Fibroblast of lung (primary cell): Measurements from ENCODE around the gene ITIH6. TPM values are rescaled to one million over a fixed set of nuclear protein-coding genes. Genes with fewer than 3 reads are reported as not detected.
"Not testable (repeated sequence)": the region's sequence is repeated elsewhere in the genome, so short reads cannot be mapped to it uniquely, and the experiment has no call there.

Source experiments
- DNase-seq, 2 donors: peaks; one replicate each; pipeline versions ENCODE4 v3.0.0 to v3.0.0-alpha.2; 2010; ENCODE audit warnings: low read depth in 2 of 2
- H2AFZ ChIP-seq: 2 replicates; pipeline ENCODE4 v1.5.1; 2012; ENCODE audit warnings: low read length, control low read depth, inconsistent platforms
- H3K27ac ChIP-seq: 2 replicates; pipeline ENCODE4 v1.5.1; 2011; ENCODE audit warnings: low read length, control low read depth; ENCODE audit not compliant: insufficient read depth
- H3K27me3 ChIP-seq: 2 replicates; pipeline ENCODE4 v1.5.1; 2011; ENCODE audit warnings: mild to moderate bottlenecking, low read length; ENCODE audit not compliant: control insufficient read depth, insufficient read depth
- H3K36me3 ChIP-seq: 2 replicates; pipeline ENCODE4 v1.5.1; 2011; ENCODE audit warnings: low read length; ENCODE audit not compliant: control insufficient read depth, insufficient read depth
- H3K4me1 ChIP-seq: 2 replicates; pipeline ENCODE4 v1.5.1; 2011; ENCODE audit warnings: low read length; ENCODE audit not compliant: control insufficient read depth, insufficient read depth; ENCODE audit errors: extremely low read depth
- H3K4me2 ChIP-seq: 2 replicates; pipeline ENCODE4 v1.5.1; 2011; ENCODE audit warnings: low read length, control low read depth; ENCODE audit not compliant: insufficient read depth; ENCODE audit errors: extremely low read depth
- H3K4me3 ChIP-seq, 4 experiments: fragments of 200-600 bp in 1 of 4; sonication (generic) in 1 of 4; replicated peaks in 1 of 4; 2 replicates each; pipeline ENCODE4 v1.5.1; 2011 to 2016; ENCODE audit warnings: low read length in 4 of 4, low read depth in 3 of 4, mild to moderate bottlenecking in 3 of 4, control low read depth in 2 of 4, inconsistent platforms in 1 of 4, mixed read lengths in 1 of 4; ENCODE audit not compliant: insufficient read depth in 1 of 4; ENCODE audit errors: control extremely low read depth in 1 of 4
- H3K79me2 ChIP-seq: 2 replicates; pipeline ENCODE4 v1.5.1; 2012; ENCODE audit warnings: mild to moderate bottlenecking, low read length, inconsistent platforms; ENCODE audit not compliant: control insufficient read depth, insufficient read depth
- H3K9ac ChIP-seq: 2 replicates; pipeline ENCODE4 v1.5.1; 2011; ENCODE audit warnings: mild to moderate bottlenecking, low read length, control low read depth; ENCODE audit not compliant: insufficient read depth
- H3K9me3 ChIP-seq: 2 replicates; pipeline ENCODE4 v1.5.1; 2012; ENCODE audit warnings: low read depth, low read length; ENCODE audit not compliant: control insufficient read depth, insufficient read depth
- H4K20me1 ChIP-seq: 2 replicates; pipeline ENCODE4 v1.5.1; 2011; ENCODE audit warnings: low read length; ENCODE audit not compliant: control insufficient read depth, insufficient read depth; ENCODE audit errors: extremely low read depth
- EZH2 ChIP-seq: IDR thresholded peaks from 2 replicates; pipeline ENCODE4 v1.5.1; 2012; ENCODE audit warnings: low read length, control low read depth, mild to moderate bottlenecking; ENCODE audit errors: missing control alignments
- polyA plus RNA-seq, 2 donors: library from polyadenylated mRNA; depleted of rRNA in 1 of 2; stranded (reverse) in 1 of 2; unstranded in 1 of 2; fragments of >200 nt; gene quantifications; 2 replicates each; pipeline ENCODE4 v1.2.1, GENCODE V29; 2011 to 2012; ENCODE audit warnings: missing spikeins in 1 of 2
- total RNA-seq: library from RNA; depleted of rRNA; stranded (reverse); fragments of >200 nt; gene quantifications from 2 replicates; pipeline ENCODE4 v1.2.1, GENCODE V29; 2014
- TF ChIP-seq, protein P1 (sequence below), 2 donors: IDR thresholded peaks in 1 of 2; conservative IDR thresholded peaks in 1 of 2; 1 replicate in 1 of 2; 2 replicates in 1 of 2; pipeline ENCODE4 v1.5.1; 2011 to 2012; ENCODE audit warnings: low read length in 2 of 2, control low read depth in 1 of 2, inconsistent platforms in 1 of 2, low read depth in 1 of 2, mild to moderate bottlenecking in 1 of 2

The ITIH6 gene
- total and polyA plus RNA-seq, 2 donors (not counting 1 experiment from before 2014, with no cell fraction given) = not detected

DNA sequence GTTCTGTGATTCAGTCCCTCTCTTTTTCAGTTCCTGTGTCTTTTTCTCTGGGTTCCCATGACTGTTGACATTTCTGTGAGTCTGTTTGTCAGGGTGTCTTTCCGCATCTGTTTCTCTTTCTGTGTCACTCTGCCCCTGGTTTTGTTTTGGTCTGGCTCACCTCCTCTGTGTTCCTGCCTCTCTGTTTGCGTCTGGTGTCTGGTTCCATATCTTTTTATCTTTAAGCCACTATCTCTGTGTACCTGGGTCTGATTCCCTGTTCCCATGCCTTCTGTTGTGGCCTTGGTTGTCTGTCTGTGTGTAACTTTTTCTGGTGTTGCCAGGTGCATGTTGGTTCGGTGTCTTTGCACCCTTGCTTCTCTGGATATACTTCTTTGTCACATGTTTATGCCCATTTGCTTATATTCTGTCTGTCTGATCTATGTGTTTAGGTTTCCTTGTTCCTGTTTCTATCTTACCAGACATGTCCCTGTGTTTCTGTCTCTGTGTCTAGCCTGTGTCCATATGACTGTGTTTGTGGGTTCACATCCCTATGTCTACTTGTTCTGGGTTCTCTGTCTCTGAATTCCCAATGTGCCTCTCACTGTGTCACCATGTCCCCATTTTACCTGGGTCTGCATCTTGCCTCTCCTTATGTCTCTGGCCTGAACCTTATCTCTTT lies 50.2 kb downstream of the ITIH6 start:
- H3K27ac ChIP-seq = no peak overlapping the region
- H3K4me1 ChIP-seq = no peaks in the 10 kb centered on the region
- H3K9me3 ChIP-seq = no peaks in the 10 kb centered on the region
- H3K79me2 ChIP-seq = no peaks in the 10 kb centered on the region
- no peak overlapping the region for H3K4me3 ChIP-seq
- H3K27me3 ChIP-seq = no peaks in the 10 kb centered on the region
- no peak for DNase-seq
- no peak overlapping the region for H2AFZ ChIP-seq
- H3K36me3 ChIP-seq = no peaks in the 10 kb centered on the region
- no peak overlapping the region for H3K4me2 ChIP-seq
- H3K9ac ChIP-seq = no peak overlapping the region
- no peaks in the 10 kb centered on the region for H4K20me1 ChIP-seq
- TF ChIP-seq EZH2 = no peak
- TF ChIP-seq, protein P1, sequence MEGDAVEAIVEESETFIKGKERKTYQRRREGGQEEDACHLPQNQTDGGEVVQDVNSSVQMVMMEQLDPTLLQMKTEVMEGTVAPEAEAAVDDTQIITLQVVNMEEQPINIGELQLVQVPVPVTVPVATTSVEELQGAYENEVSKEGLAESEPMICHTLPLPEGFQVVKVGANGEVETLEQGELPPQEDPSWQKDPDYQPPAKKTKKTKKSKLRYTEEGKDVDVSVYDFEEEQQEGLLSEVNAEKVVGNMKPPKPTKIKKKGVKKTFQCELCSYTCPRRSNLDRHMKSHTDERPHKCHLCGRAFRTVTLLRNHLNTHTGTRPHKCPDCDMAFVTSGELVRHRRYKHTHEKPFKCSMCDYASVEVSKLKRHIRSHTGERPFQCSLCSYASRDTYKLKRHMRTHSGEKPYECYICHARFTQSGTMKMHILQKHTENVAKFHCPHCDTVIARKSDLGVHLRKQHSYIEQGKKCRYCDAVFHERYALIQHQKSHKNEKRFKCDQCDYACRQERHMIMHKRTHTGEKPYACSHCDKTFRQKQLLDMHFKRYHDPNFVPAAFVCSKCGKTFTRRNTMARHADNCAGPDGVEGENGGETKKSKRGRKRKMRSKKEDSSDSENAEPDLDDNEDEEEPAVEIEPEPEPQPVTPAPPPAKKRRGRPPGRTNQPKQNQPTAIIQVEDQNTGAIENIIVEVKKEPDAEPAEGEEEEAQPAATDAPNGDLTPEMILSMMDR (conservative IDR thresholded peaks at IDR 0.05 in 1 of 2, IDR thresholded peaks at IDR 0.05 in 1 of 2; ENCODE audit: low read depth in 1 of 2, low read length in 2 of 2) = no peak

DNA sequence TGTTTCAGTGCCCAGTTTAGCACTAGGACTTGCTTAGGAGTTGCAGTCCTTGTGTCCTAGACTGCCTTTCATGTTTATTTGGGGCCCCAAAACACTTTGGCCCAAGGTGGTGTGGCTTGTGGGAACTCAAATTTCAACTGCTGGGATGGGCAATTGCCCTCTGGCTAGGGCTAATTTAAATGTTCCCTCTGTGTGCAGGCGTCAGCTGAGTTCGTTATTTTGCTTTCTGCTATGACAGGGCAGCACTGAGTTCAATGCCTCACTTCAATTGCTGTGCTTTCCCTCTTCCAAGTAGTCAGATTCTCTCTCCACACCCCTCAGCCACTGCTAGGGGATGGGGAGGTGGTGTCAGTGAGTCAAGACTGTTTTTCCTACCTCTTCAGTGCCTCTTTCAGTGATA lies 51.1 kb downstream of the ITIH6 start:
- no peak for TF ChIP-seq EZH2
- TF ChIP-seq, protein P1 (conservative IDR thresholded peaks at IDR 0.05 in 1 of 2, IDR thresholded peaks at IDR 0.05 in 1 of 2; ENCODE audit: low read depth in 1 of 2, low read length in 2 of 2) = no peak
- no peaks in the 10 kb centered on the region for H3K79me2 ChIP-seq
- H2AFZ ChIP-seq = no peak overlapping the region
- no peaks in the 10 kb centered on the region for H3K4me1 ChIP-seq
- H4K20me1 ChIP-seq = no peaks in the 10 kb centered on the region
- H3K36me3 ChIP-seq = no peaks in the 10 kb centered on the region
- no peak overlapping the region for H3K4me2 ChIP-seq
- H3K9ac ChIP-seq = no peak overlapping the region
- H3K27me3 ChIP-seq = no peaks in the 10 kb centered on the region
- H3K27ac ChIP-seq = no peak overlapping the region
- no peak for DNase-seq
- no peak overlapping the region for H3K4me3 ChIP-seq
- no peaks in the 10 kb centered on the region for H3K9me3 ChIP-seq

DNA sequence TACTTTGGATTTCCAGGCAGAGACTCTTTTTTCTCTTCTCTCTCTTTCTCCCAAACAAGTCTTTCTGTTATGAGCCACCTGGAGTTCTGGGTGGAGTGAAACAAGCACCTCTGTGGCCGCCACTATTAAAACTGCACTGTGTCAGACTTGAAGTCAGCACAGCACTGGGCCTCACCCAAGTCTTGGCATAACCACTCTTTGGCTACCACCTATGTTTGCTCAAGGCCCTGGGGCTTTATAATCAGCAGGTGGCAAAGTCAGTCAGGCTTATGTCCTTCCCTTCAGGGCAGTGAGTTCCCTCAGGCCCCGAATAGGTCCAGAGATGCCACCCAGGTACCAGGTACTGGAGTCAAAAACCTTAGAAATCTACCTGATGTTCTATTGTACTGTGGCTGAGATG lies 52.4 kb downstream of the ITIH6 start:
- Histone ChIP-seq H3K9me3 (no peaks in the 10 kb centered on the region), H3K9ac (no peak overlapping the region), H3K36me3 (no peaks in the 10 kb centered on the region), H3K79me2 (no peaks in the 10 kb centered on the region), H3K27ac (no peak overlapping the region), H3K27me3 (no peaks in the 10 kb centered on the region), H3K4me3 (no peak overlapping the region), H3K4me2 (no peak overlapping the region), H4K20me1 (no peaks in the 10 kb centered on the region), H3K4me1 (no peaks in the 10 kb centered on the region), H2AFZ (no peak overlapping the region)
- TF ChIP-seq EZH2 = no peak
- TF ChIP-seq, protein P1 (conservative IDR thresholded peaks at IDR 0.05 in 1 of 2, IDR thresholded peaks at IDR 0.05 in 1 of 2; ENCODE audit: low read depth in 1 of 2, low read length in 2 of 2) = no peak
- no peak for DNase-seq

DNA sequence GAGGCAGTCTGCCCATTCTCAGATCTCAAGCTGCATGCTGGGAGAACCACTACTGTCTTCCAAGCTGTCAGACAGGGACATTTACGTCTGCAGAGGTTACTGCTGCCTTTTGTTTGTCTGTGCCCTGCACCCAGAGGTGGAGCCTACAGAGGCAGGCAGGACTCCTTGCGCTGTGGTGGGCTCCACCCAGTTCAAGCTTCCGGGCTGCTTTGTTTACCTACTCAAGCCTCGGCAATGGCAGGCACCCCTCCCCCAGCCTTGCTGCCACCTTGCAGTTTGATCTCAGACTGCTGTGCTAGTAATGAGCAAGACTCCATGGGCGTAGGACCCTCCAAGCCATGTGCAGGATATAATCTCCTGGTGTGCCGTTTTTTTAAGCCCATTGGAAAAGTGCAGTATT lies 59.5 kb downstream of the ITIH6 start:
- H2AFZ ChIP-seq, H3K4me1 ChIP-seq, H3K4me3 ChIP-seq, H3K27me3 ChIP-seq, H3K27ac ChIP-seq, H3K36me3 ChIP-seq, H3K79me2 ChIP-seq, H4K20me1 ChIP-seq, H3K9me3 ChIP-seq, H3K4me2 ChIP-seq, H3K9ac ChIP-seq, DNase-seq: not testable (repeated sequence)

DNA sequence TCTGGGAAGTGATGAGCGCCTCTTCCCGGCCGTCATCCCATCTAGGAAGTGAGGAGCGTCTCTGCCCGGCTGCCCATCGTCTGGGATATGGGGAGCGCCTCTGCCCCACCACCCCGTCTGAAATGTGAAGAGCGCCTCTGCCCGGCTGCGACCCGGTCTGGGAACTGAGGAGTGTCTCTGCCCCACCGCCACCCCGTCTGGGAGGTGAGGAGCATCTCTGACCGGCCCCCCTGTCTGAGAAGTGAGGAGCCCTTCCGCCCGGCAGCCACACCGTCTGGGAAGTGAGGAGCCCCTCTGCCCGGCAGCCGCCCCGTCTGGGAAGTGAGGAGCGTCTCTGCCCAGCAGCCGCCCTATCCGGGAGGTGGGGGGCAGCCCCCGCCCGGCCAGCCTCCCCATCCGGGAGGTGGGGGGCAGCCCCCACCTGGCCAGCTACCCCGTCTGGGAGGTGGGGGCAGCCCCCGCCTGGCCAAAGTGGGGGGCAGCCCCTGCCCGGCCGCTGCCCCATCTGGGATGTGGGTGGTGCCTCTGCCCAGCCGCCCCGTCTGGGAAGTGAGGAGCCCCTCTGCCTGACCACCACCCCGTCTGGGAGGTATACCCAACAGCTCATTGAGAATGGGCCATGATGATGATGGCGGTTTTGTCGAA lies 61.6 kb downstream of the ITIH6 start:
- not testable (repeated sequence) for H3K4me1 ChIP-seq, H3K27ac ChIP-seq, H3K4me3 ChIP-seq, H3K36me3 ChIP-seq, H3K27me3 ChIP-seq, H4K20me1 ChIP-seq, H2AFZ ChIP-seq, H3K79me2 ChIP-seq, DNase-seq, H3K4me2 ChIP-seq, H3K9ac ChIP-seq, H3K9me3 ChIP-seq
